ENCODE measurements around the gene NGEF. TPM values are rescaled to one million over a fixed set of nuclear protein-coding genes. Genes with fewer than 3 reads are reported as not detected.
"Not testable (repeated sequence)": the region's sequence is repeated elsewhere in the genome, so short reads cannot be mapped to it uniquely, and the experiment has no call there.

NGEF gene
- total RNA-seq, 2 donors from 2014 or later, result 0.23 TPM; not detected in 1

DNA sequence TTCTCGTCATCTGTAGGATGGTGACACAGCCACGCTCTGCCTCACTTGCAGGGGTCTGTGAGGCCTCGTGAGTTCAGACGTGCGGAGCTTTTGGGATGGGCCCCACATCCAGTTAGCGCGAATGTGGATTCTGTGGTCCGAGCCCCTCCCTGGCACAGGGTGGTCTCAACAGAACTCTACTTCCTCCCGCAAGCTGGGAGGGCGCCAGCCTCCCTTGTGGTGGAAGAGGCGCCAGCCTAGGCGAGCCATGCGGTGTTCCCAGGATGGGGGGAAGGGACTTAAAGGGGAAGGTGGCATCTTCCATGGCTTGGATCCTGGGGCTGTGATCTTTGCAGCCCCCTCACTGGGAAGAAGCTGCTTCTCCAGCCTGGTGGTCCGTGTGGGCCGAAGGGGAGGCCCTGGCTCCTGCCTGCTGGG lies 141.6 kb downstream of the NGEF start:
- ATAC-seq, result no peak
- DNase-seq (ENCODE audit: low spot score in 2 of 2), result no peak
- no peaks in the 10 kb centered on the region for H3K9me3 Mint-ChIP-seq
- H3K27ac Mint-ChIP-seq, result no peak overlapping the region
- H3K36me3 Mint-ChIP-seq, result no peaks in the 10 kb centered on the region

DNA sequence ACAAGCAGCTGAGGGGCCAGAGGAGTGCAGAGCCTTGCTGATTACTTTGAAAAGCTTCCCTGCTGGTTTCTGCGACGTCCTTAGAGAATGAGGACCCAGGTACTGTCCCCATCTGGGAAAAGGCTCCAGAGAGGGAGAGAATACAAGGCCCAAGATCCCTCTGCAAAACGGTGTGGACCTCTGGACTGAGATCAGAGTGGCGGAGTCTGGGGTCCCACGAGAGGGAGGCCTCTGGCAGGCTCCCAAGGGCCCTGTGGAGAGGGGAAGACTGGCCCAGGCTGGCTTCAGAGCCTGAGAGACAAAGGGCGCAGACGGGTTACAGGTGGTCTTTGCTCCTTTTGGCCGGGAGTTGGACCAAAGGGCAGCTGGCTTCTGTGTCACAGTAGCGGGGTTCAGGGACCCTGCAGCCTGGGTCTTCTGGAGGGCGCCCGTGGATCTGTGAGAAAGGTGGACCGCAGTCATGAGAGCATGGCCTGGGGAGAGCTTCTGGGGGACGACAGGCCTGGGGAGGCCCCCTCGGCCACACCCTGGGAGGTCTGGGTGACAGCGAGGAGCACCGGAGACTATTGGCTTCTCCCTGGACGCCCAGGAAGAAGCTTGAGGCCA lies 142.2 kb downstream of the NGEF start:
- DNase-seq (ENCODE audit: low spot score in 2 of 2) (no peak), ATAC-seq (no peak)
- Mint-ChIP-seq H3K27ac (peak overlapping the region in 1 of 2 donors; percentile 70), H3K9me3 (no peaks in the 10 kb centered on the region), H3K36me3 (no peaks in the 10 kb centered on the region)

DNA sequence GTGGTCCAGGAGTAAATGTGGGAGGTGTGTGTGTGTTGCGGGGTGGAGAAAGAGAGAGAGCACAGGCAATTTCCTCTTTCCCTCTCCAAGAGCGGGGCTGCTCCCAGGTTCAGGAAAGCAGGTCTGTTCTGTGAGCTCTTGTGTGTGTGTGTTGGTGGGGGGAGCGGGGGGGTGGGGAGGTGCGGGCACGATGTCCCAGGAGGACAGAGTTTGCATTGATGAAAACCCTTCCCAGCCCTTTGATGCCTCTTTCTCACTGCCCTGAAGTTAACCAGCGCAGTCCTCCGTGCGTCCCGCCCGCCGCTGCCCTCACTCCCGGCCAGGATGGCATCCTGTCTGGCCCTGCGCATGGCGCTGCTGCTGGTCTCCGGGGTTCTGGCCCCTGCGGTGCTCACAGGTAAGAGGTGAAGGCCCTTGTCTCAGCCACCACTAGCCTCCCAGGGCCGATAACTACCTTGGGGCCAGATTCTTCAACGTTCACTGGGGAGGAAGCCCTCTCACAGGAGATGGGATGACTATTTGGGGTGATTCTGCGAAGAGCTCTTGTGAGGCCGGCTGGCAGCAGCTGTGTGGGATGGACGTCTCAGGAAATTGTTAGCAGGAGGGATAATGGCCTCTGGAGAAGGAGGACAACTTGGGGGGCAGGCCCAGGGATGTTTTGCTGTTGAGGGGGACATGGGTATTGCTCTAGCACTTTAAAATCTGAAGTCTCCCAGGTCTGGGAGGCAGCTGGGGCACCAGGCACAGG lies 142.9 kb downstream of the NGEF start, which contains the start of gene SNORC:
Gene SNORC (plus strand): TSS at position 247 of the 748 bp plus-strand sequence. CDS start 78 bp downstream, at position 325.
- DNase-seq (ENCODE audit: low spot score in 2 of 2) (no peak), ATAC-seq (no peak)
- Mint-ChIP-seq H3K27ac (peak within 1 kb of the TSS in 1 of 2 donors; percentile 70), H3K36me3 (no peaks in the 10 kb centered on the region), H3K9me3 (no peaks in the 10 kb centered on the region)

DNA sequence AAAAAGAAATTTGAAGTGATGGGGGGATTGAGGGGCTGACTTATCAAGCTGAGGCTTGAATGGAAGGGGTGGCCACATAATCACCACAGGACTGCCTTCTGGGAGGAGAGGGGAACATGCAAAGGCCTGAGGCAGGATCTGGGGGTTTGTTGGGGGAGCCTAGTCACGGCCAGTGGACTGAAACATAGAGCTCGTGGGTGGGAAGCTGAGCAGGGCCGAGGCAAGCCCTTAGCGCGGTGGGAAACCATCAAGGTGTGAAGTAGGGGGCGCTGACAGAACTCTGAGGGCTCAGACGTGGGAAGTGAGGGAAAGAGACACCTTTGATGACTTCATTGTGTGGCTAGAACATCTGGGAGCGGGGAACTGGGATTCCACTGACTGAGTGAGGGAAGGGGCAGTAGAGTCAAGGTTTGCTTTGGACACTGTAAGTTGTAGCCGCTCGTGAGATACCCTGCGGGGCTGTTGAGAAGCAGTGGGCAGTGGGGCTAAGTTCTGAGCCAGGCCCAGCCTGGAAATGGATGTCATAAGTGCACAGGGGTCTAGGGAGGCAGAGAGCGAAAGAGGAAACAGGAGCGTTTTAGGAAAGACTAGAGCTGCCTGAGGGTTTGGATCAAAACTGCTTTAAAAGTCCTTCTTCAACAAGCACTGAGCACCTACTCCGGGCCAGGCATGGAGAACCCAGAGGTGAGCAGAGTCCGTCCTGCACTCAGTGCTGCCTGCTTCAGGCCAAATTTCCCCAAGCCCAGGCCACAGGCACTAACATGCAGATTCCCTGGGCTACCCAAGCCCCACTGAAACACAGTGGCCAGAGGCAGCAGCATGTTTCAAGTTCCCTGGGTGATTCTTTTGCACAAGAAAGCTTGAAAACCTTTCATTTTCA lies 143.7 kb downstream of the NGEF start:
- DNase-seq (ENCODE audit: low spot score in 2 of 2), result no peak
- Mint-ChIP-seq H3K36me3 (no peaks in the 10 kb centered on the region), H3K27ac (no peak overlapping the region), H3K9me3 (no peaks in the 10 kb centered on the region)
- ATAC-seq, result no peak

DNA sequence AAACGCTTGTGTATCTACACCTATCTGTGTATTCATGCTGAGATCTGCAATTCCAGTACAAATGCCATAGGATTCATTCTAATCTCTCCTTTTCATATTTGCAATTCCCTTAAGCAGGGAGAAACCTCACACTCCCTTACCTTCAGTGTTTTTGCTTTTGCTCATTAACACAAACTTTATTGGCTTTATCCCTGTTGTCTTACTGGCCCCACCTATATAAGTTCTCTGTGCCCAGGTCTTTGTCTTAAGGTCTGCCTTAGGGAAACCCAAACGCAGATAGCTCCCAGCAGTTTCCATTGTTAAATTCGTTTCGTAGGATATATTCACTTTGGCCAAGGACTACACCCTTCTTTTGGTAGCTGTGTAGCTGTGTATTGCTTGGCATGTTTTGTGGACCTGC lies 147.0 kb downstream of the NGEF start:
- Mint-ChIP-seq H3K27ac (no peak overlapping the region), H3K36me3 (no peaks in the 10 kb centered on the region), H3K9me3 (no peaks in the 10 kb centered on the region)
- no peak for DNase-seq (ENCODE audit: low spot score in 2 of 2)
- ATAC-seq, result no peak

DNA sequence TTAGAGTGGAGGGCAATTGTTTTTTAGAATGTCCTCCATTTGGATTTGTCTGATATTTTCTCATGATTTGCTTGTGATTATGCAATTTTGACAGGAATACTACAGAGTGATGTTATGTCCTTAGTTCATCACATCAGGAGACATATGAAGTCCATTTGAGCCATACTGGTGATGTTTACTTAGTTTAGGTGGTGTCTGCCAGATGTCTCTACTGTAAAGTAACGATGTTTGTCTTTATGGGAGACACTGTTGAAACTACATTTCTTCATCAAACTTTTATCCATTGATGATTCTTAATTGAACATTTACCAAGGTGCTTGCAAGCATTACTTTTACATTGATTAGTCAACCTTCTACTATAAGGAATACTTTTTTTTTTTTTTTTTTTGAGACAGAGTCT lies 147.9 kb downstream of the NGEF start:
- no peaks in the 10 kb centered on the region for H3K36me3 Mint-ChIP-seq
- H3K27ac Mint-ChIP-seq, result no peak overlapping the region
- DNase-seq (ENCODE audit: low spot score in 2 of 2) (no peak), ATAC-seq (no peak)
- H3K9me3 Mint-ChIP-seq, result no peaks in the 10 kb centered on the region

DNA sequence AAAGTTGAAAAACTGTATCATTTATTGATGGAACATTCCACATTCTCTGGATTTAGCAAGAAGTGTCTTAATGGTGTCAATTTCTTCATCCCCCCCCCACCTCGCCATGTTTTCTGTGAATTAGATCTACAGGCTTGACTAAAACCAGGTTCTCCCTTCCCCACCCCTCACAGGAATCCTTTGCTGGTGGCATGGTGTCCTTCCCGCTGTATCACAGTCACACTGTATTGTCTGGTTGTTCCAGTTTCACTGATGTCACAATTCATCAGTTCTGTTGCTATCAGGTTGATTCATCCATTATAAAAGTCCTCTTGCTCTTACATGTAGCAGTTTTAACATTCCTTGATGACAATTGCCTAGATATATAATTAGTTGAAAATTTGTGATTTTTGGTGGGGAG lies 149.1 kb downstream of the NGEF start:
- DNase-seq (ENCODE audit: low spot score in 2 of 2) (no peak), ATAC-seq (no peak)
- H3K36me3 Mint-ChIP-seq, result no peaks in the 10 kb centered on the region
- H3K9me3 Mint-ChIP-seq, result no peaks in the 10 kb centered on the region
- no peak overlapping the region for H3K27ac Mint-ChIP-seq

DNA sequence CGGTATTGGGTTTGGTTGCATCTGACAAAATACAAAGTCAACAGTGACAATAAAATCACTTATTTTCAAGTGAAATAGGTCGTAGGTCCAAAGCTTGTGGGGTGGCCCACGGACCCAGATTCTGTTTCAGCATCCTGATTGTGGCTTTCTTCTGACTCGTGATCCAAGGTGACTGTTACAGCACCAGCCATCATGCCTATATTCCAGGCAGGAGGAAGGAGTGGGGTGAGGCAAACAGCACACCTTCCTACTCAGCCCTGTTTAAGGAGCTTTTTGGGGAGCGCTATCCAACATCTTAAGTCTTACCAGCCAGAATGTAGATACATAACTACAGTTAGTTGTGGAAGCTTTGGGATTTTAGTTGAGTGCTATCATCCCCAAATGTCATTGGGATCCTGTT lies 151.7 kb downstream of the NGEF start:
- no peak for DNase-seq (ENCODE audit: low spot score in 2 of 2)
- no peaks in the 10 kb centered on the region for H3K9me3 Mint-ChIP-seq
- H3K36me3 Mint-ChIP-seq, result peaks cover 5 to 9% of the 10 kb centered on the region in 2 donors
- ATAC-seq, result no peak
- no peak overlapping the region for H3K27ac Mint-ChIP-seq

DNA sequence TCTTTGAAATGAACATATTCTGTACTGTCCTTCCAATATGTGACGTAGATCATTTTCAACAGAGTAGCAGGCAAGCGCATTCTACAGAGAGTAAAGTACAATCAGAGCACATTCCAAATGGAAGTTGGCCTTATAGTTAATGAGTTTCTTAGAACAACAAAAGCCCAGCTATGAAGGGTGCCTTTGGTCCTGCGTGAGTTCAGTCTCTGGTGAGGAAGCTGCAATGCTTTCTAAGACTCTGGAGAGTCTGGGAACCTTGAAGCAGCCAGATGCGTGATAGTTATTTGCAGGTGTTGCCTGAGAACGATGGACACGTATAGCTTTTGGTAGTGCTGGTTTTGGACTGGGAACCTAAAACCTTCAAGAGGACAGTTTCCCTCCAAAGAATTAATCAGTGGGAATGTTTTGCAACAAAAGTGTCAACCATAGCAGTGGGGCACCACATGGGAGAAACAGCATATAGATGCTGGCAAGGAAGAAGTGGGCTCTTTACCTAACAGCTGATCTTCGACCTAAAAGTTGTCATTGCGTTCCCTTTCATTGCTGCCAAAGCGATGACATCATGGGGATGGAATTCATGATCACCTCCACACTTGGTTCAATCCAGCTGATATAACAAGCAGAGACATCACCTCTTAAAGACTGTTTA lies 152.3 kb downstream of the NGEF start:
- Mint-ChIP-seq H3K36me3 (peaks cover 5 to 9% of the 10 kb centered on the region in 2 donors), H3K27ac (no peak overlapping the region), H3K9me3 (no peaks in the 10 kb centered on the region)
- no peak for DNase-seq (ENCODE audit: low spot score in 2 of 2)
- no peak for ATAC-seq

DNA sequence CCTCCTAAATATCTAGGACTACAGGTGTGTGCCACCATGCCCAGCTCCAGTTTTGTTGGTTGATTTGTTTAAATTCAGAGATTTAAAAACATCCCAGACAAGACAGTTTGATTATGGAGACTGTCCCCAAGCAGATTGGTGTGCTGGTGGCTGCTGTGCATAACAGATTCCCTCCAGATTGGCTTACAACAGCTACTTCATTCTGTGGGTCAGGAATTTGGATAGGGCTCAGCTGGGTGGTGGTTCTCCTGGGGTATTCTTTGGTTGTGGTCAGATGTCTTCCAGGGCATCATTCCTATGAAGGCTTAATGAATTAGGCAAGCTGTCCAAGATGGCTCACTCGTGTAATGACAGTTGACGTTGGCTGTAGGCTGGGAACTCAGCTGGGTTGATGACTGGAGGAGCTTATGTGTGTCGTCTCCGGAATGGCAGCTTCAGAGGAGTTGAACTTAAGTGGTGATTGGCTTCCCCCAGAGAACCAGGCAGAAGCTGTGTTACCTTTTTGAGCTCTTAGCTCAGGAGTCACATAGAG lies 153.6 kb downstream of the NGEF start:
- DNase-seq (ENCODE audit: low spot score in 2 of 2) (no peak), ATAC-seq (no peak)
- H3K27ac Mint-ChIP-seq, result peak overlapping the region in 1 of 2 donors; percentile 48
- peaks cover 5 to 9% of the 10 kb centered on the region in 2 donors for H3K36me3 Mint-ChIP-seq
- no peaks in the 10 kb centered on the region for H3K9me3 Mint-ChIP-seq

DNA sequence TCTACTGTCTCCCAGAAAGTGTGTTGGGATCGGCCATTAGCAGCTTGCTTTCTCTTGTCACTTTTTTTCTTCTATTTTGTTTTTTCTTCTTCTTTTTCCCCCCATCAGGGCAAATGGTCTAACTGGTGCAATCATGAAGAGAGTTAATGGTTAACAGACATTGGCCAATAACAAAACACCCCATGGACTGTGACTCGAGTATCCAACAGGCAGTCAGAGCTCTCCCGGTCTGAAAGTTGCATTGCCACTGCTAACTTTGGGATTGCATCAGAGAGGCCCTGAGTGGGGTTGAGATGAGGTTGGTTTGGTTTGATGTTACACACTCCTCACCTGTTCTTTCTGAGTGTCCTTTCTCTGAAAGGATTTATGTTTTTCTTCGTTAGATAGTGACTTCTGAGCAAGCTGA lies 155.9 kb downstream of the NGEF start:
- peaks cover 5 to 9% of the 10 kb centered on the region in 2 donors for H3K36me3 Mint-ChIP-seq
- H3K27ac Mint-ChIP-seq, result peak overlapping the region in 1 of 2 donors; percentile 9
- DNase-seq (ENCODE audit: low spot score in 2 of 2) (no peak), ATAC-seq (no peak)
- H3K9me3 Mint-ChIP-seq, result no peaks in the 10 kb centered on the region

DNA sequence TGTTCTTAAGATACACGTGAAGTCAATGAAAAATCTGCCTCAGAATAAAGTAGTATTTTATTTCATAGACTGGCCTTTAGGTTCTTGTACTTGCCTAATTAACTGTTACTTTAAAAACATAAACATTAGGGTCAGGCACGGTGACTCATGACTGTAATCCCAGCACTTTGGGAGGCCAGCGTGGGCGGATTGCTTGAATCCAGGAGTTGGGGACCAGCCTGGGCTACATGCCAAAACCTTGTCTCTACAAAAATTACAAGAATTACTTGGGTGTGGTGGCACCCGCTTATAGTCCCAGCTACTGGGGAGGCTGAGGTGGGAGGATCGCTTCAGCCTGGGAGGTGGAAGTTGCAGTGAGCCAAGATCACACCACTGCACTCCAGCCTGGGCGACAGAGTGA lies 159.0 kb downstream of the NGEF start:
- no peak for ATAC-seq
- Mint-ChIP-seq H3K36me3 (peaks cover 5 to 9% of the 10 kb centered on the region in 2 donors), H3K9me3 (no peaks in the 10 kb centered on the region)

DNA sequence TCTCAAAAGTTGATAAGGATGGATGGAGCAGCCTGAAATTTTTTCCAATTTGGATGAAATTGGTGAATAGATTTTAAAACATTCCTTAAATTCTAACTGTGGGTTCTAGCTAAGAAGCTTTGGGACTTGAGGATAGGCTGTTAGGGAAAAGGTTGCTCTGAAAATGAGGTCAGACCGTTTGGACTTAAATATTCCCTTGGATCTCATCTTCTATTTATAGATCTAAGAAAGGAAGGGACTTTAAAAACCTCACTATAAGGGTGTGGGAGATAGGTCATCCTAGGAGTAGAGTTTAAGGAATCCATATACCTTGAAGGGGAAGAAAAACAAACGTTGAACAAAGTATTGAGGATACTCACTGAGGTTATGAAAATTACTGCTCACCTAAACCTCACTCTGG lies 160.4 kb downstream of the NGEF start:
- Mint-ChIP-seq H3K36me3 (peaks cover 5 to 9% of the 10 kb centered on the region in 2 donors), H3K9me3 (no peaks in the 10 kb centered on the region), H3K27ac (no peak overlapping the region)
- ATAC-seq (no peak), DNase-seq (ENCODE audit: low spot score in 2 of 2) (no peak)

More for the DNA sequence above, 159.0 kb downstream of the NGEF start:
- no peak for DNase-seq (ENCODE audit: low spot score in 2 of 2)
- H3K27ac Mint-ChIP-seq, result peak overlapping the region in 1 of 2 donors; percentile 63

DNA sequence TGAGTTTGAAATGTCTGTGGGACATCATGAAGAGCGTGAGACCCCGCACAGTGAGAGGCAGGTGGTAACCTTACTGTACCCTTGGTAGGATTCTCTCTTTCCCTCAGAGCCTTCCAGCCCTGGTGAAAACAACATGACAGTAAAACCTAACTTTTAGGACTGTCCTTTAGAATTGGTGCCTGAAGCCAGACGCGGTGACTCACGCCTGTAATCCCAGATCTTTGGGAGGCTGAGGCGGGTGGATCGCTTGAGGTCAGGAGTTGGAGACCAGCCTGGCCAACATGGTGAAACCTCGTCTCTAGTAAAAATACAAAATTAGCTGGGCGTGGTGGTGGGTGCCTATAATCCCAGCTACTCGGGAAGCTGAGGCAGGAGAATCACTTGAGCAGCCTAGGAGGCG lies 161.0 kb downstream of the NGEF start:
- not testable (repeated sequence) for H3K36me3 Mint-ChIP-seq; H3K27ac Mint-ChIP-seq; DNase-seq (ENCODE audit: low spot score in 2 of 2); ATAC-seq; H3K9me3 Mint-ChIP-seq

DNA sequence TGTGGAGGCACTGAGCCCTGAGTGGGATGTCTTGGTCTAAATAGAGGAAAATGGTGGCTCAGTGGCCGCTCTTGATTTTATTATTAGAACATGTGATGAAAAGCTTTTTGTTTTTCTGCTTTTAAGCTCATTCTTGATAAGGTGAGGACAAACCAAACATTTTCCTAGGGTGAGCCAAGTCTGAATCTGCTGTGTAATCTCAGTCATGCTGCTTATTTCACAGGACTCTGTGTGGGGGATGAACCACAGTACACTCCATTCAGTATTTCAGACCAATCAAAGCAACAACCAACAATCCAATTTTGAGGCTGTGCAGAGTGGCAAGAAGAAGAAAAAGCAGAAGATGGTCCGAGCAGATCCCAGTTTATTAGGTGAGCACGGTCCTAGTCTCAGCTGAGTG lies 163.0 kb downstream of the NGEF start:
- H3K27ac Mint-ChIP-seq, result peak overlapping the region in 1 of 2 donors; percentile 52
- H3K36me3 Mint-ChIP-seq, result peaks cover 0 to 5% of the 10 kb centered on the region in 2 donors
- DNase-seq (ENCODE audit: low spot score in 2 of 2) (no peak), ATAC-seq (no peak)
- H3K9me3 Mint-ChIP-seq, result no peaks in the 10 kb centered on the region

DNA sequence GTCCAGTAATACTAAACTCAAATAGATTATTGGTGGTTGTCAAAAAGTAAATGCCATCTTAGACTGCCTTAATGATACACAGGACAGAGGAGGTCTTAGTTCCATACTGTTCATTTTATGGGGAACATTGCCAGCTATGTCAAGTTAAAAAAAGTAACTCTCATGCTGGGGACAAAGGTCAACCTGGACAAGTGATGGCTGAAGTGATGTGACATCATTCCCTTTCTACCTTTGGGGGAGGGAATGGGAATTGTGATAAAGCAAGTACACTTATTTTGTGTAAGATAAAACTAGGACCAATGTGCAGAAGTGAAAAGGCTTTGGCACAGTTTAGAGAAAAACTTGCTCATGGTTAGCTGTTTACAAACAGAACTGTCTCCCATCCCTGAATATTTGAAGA lies 167.0 kb downstream of the NGEF start:
- Mint-ChIP-seq H3K36me3 (peaks cover 6 to 16% of the 10 kb centered on the region in 2 donors), H3K9me3 (no peaks in the 10 kb centered on the region), H3K27ac (peak overlapping the region in 1 of 2 donors; percentile 27)
- ATAC-seq (no peak), DNase-seq (ENCODE audit: low spot score in 2 of 2) (no peak)
